Medulla oblongata (tissue), 1 donor: ENCODE results near the gene SLC7A14.

ENCODE experiments used
- DNase-seq: peaks from one replicate; pipeline ENCODE4 v3.0.0-alpha.2; 2015; ENCODE audit errors: extremely low spot score

SLC7A14 gene

DNA sequence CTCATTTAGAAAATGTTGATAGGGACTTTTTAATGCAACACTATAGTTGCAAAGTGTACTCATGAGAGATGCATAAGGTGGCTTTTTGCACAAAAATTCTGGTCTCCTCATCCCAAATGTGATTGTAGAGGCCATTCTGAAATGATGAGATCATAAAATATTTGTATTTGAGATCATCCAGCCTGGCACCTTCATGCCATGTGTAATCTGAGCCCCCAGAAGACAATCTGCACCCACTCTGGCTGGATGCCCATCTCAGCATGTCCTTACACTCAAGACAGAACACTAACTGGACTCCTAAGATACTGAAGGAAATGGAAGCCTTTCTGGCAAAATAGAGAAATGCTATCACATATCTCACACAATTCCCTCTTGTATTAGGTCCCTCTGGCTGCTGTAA, 49.2 kb downstream of the SLC7A14 start:
- DNase-seq, result no peak

DNA sequence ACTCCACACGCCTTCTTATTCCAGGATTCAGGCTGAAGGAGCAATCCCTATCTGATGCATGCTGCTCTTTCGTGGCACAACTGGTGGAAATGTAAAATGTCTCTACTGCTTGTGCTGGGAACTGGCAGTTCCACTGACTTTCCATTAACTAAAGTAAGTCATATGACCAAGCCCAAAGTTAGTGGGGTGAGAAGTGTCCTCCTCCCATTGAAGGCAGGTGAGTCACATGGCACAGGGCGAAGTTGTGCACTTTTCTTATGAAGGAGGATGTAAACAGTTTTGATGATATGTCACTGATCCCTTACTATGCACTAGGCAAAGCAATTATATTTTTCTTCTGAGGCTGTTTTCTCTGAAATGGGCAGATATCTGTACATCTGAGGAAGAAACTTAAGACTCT, 51.6 kb downstream of the SLC7A14 start:
- DNase-seq, result no peak

DNA sequence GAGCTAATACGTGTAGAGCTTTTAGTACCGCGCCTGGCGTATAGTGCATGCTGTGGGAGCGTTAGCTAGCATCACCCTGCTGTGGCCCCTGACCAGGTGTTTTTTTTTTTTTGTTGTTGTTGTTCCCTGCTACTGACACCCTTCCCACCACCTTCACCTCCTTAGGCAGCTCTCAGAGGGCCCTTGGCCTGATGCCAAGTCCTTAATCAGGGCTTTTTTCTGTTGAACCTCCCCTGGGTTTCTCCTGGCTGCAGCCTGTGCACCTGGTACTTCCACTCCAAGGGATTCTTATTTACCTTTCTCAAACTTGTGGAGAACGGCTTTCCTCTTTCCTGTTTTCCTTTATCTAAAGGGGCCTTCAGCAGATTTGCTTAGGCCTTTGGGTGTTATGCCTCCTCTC, 53.3 kb downstream of the SLC7A14 start:
- no peak for DNase-seq

DNA sequence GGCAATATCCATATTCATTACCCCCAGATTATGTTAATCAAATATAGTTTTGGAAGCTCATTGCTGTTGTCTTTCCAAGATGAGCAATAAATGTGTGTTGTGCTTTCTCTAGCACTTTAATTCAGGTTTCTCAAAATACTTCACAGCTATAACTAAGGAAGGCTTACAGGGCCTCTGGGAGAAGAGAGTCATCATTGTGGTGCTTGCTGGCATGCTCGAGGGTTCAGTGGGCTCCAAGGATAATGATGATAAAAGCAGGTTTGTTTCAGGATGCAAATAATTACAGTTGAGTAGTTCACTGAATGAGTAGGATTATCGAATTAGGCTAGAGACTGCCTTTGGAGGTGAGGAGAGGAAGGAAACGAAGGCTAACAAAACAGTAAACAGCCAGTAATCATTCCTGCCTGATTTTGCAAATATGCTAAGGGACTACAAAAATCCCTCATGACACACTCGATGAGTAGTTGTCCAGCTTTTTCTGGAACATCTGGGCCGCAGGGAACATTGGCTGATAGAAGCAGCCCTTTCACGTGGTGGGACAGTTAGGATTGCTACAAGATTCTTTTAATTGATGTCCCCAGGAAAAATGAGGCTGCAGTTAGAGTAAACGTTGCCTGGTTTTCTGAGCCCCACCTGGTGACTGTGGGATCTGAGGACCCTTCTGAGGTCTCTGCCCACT, 54.1 kb downstream of the SLC7A14 start:
- peak; percentile 42 for DNase-seq

DNA sequence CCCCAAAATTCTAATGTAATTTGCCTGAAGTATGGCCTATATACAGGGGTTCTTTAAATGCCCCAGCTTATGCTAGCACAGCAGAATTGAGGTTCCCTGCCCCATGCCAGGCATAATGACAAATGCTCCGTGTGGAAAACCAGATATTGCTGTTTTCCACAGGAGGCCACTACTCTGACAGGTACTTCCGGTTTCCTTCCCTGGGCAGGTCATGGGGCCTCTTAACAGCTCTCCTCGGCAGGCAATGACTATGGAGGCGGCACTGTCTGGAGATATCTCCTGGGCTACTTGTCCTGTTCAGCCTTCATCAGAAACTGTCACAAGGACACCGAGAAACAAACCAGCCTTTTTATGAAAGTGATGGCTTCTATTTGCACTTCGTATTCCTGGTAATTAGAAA, 54.8 kb downstream of the SLC7A14 start:
- DNase-seq, result no peak

DNA sequence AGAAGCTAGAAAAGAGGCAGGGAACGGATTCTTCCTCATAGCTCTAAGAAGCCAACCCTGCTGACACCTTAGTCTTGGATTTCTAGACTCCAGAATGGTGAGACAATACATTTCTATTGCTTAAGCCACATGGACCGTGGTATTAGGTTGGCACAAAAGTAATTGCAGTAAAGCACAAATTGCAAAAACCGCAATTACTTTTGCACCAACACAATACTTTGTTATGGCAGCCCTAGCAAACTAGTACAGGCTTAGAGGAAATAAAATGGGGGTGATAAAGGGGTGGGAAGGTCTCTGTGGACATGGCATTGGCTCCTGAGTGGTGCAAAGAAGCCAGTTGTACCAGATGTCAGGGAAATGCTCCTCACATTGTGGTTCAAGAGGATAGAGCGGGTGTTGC, 56.0 kb downstream of the SLC7A14 start:
- no peak for DNase-seq

DNA sequence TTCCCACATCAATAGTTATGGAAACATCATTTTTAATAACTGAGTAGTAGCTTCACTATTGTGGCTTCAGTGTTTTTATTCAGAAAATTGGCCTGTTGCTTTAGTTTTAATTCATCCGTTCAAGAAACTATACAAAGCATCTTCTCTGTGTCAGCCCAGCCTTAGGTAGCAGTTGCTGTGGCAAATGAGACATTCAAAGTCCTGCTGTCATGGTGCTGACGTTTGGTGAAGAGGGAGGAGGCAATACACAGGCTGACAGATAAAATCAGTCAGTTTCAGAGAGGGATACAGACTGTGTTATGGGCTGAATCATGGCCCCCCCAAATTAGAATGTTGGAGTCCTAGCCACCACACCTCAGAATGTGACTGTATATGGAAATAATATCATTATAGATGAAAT, 56.5 kb downstream of the SLC7A14 start:
- no peak for DNase-seq

DNA sequence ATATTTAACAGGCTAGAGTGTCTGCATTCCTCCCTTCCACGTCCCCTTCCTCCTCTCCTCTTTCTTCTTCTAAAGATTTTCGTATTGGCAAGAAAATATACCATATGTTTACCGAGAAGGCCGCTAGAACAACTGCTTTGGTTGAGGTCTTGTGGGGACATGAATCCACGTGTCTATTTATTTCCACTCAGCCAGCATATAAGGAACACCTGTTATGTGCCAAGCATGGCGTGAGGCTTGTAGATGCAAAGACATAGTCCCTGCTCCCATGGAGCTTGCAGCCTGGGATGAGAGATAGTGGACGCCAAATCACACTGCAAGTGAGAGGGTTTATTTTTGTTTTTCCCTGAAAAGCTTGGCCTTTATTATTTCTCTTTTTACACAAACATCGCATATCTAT, 57.1 kb downstream of the SLC7A14 start:
- DNase-seq, result no peak

DNA sequence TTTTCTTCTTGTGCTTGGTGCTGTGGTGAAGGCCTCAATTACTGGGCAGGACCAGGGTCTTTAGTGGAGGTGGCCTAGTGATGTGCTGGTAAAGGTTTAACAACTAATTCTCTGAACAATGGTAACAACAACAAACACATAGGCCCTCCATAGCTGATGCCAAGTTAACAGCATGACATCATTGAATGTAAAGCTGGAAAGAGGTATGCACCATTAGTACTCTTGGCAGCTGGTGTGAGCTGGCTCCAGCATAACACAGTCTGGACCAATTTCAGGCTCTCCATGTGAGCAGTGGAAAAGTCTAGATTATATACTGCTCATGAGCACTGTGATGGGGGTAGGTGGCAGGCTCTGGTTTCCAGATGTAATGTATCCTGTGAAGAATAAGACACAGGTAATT, 61.8 kb downstream of the SLC7A14 start:
- DNase-seq, result no peak

DNA sequence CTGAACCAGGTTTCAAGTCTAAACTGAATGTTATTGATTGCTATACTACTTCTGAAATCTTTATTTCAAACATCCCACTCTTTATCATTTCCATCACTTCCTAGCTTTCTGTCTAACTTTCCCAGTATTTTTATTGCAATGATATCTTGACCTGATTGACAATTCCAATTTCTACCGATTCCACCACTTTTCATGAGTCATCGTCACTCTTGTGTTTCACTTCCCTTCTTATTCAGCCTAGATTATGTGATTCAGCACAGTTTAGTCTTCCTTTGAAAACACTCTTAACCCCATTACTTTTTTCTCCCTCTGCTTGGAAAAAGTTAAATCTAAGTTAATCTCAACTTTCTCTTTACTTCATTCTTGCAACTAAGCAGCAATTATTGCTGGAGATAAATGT, 62.6 kb downstream of the SLC7A14 start:
- DNase-seq, result no peak

DNA sequence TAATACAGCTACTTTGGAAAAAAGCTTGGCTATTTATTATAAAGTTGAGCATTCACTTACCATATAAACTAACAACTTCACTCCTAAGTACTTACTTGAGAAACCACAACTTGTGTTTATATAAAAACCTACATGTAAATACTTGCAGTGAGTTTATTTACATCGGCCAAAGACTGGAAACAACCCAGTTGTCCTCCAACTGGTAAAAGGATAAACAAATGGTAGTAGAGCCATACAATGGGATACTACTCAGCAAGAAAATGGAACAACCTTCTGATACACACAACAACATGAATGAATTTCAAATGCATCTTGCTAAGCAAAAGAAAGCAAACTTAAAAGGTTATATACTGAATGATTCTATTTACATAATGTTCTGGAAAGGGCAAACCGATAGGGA, 63.7 kb downstream of the SLC7A14 start:
- no peak for DNase-seq

DNA sequence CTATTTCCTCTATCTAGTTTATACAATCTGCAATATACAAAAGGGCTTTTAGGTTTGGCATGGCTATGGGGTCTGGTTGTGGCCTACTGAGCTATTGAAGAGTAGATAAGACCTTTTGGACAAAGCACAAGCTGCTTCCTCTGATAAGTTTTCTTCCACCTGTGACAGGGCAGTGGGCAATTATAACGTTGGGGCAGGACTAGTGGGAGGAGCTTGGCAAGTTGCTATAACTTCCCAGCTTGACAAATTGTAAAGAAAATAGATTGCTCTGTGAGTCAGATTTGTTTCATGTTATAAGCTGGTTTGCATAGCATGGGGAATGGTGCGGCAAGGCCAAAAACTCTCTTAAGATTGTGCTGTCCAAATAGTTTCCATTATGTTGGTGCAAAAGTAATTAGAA, 64.9 kb downstream of the SLC7A14 start:
- no peak for DNase-seq

DNA sequence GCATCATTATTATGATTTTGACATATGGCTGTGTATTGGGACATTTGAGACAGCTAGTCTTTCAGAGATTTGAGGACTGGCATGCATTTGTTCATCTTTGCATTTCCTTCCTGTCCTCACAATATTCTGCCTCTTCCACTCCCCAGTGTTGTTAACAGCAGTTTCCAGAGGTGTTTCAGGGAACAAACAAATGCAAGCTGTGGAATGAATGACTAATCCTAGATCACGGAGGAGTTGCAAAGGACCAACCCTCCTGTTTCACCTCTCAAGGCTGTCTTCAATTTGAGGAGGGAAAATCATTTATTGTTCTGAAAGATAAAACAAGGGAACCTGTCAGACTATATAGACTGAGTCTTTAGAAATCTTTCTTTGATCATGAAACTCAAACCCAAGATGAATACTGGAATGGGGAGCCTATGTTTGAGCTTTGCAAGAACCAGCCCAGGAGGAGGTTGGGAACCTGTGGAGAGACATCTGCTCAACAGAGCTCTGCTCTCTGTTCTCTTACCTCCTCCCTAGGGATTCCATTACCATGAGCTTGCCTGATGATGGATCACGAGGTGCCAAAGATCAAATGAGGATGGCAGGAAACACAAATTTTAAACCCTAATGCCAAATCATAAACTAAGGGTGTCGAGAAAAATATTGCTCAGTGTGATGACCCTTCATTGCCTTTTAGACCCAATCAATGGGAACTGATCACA, 68.5 kb downstream of the SLC7A14 start:
- DNase-seq, result no peak

DNA sequence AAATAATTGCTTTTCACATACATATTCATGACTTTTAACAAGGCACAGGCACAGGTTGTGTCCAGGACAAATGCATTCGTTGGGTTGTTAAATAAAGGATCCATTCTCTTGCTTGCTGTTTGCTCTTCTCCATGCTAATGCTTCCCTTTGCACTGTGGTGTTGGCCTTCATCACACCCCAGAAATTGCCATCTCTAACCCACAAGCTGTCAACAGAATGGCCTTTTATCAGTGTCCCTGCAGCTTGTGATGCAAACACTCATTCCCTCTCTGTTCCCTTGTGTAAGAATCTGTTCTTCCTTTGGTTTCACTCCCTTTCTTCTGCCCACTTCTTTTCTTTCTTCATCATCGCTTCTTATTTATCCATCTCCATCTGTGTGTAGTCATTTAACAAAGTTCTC, 72.2 kb downstream of the SLC7A14 start:
- peak; percentile 64 for DNase-seq

DNA sequence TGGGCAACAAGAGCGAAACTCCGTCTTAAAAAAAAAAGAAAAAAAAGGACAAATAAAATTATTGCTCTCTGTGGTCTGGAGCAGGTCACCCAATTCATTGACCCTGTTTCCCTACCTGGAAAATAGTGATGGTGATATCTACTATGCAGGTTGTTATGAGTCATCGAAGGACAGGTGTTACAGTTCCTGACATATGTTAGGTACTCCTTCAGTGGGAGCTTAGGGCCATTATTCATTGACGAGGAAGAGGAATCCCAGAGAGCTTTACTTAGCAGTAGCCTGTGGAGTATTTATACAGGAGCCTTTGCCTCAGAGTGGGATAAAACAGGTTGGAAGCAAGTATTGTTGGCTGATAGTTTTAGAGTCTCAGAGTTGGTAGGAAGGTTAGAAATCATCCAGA, 74.5 kb downstream of the SLC7A14 start:
- DNase-seq, result no peak

DNA sequence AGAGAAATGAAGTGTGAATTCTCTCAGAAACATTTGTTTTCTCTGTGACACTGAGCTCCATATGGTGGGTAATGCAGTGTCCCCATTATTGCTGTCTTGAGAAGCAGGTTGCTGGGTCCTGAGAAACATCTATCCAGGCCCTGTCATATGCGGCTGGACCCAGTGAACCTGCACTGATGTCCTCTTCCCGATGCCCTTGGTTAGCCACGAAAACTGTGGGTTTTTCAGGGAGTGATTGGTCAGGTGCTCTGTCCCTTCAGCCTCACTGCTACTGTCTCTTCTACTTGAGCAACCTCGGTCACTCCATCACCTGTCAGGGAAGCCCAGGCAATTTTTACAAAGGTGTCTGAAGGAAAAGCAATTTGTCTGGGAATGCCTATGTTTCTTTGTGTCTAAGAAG, 77.0 kb downstream of the SLC7A14 start:
- DNase-seq, result no peak

DNA sequence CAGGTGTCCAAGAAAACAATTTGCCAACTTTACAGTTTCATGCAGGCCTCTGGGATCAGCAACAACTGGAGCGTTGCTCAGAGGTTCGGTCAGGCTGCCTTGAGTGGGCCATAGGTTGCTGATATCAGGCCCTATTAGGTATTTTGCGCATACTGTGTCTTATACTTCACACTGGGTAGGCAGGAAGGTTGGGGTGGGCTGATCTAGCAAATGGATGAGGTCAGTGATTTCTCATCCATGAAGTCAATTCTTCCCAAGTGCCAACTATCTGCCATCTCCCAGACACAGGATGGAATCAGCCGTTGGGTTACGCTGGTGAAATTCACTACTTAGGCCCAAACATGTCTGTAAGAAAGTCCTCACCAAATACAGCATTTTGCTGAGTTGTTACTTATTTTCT, 77.6 kb downstream of the SLC7A14 start:
- no peak for DNase-seq

DNA sequence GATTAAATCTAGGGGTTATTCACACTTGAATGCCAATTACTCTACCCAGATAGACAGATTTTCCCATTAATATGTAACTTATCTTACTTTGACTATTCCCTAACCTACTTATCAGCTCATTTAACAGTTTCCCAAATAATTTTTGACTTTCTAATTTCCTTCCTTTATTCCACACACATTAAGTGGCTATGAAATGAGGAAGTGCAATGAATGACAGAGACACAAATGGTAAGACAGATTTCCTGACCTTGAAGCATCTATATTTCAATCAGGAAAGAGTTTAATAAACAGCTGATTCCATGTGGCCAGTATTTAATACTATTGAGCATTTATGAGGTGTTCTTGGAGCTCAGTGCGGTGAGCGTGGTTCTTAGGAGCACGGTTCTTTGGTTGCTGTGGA, 78.8 kb downstream of the SLC7A14 start:
- no peak for DNase-seq

DNA sequence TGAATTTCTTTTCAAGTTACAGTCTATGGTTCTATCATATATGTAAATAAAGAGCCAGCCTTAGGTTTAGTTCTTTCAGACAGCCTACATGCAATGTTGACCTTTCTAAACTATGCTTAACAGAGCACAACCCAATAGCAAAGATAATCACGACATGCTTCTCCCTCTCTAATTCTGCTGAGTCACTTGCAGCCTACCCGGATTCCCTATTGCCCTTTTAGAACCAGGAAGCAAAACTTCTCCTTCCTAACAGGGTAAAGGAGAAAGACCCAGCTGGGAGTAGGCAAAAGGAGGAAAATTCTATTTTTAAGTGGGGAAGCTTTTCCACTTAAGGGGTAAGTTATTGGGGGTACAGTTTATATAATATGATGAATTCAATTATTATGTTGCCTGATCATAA, 79.3 kb downstream of the SLC7A14 start:
- DNase-seq, result peak; percentile 63

DNA sequence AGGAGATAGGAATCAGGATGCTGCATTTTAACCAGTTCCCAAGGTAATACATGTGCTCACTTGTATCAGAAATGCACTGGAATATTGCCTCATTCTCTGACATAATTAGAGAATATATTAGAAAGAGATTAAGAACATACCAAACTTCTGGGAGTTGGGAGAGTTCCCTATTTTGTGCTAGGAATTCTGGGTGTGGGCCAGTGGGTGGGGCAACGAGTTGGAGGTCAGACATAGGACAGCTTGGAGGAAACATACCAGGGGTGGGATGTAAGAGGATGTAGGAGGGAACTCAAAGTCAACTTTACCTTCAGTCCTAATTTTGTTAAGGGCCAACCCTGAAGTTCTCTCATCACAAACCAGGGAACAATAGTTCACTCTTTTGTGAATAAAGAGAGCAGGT, 83.6 kb downstream of the SLC7A14 start:
- no peak for DNase-seq

DNA sequence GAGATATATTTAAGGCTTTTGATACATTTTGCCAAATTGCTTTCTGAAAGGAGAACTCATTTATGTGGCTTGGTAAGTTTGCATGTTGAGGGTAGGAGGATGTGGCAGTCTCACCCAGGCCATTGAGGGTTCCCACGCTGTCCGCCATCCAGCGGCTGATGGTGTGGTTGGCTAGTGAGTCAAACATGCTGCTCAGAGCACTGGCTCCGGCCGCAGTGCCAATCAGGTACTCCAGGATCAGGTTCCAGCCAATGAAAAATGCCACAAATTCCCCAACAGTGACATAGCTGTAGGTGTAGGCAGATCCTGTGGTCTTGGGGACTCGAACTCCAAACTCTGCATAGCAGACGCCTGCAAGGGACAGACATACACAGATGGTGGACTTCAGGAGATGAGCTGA, 84.9 kb downstream of the SLC7A14 start:
- DNase-seq, result no peak

DNA sequence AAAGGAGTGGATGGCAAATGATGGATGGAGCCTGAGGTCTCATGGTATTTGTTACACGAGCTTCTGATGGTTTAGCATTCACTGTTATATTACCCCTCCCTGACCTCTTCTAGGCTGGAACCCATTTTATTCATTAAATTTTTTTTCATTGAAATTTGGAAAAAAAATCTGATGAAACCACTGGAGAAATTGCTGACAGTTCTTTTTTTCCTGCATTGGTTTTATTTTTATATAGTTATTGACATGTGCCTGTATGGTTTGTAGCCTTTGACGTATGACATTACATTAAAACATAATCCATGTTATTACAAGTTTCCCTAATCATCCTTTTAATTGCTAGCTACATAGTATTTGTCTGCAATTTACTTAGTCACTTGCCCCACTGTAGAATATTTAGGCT, 85.4 kb downstream of the SLC7A14 start:
- DNase-seq, result no peak

DNA sequence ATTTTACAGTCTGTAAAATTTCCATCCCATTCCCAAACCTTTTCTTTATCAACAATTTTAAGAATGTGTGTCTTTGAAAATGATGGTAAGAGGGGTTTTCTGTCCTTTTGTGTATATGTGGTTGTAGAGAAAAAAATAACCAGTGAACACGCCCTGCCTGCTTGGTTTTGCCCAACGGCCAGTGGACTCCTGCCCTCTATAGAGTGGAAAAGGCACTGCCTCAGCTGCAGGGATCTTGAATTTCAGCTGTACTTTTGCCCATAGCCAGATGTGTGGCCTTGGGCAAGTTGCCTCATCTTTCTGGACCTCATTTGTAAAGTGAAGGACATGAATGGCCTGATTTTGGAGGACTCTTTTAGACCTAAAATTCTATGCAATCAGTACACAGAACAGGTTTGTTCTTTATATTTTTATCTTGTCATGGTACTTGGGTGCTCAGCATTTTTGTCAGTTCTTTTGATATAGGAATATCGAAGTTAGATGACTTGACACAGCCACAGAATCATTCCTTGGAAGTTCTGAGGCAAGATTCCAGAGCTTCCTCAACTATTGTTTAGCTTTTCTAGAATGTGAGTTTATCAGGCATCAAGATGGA, 86.2 kb downstream of the SLC7A14 start:
- peak; percentile 68 for DNase-seq
